Right lung (tissue), 5 donors: ENCODE results near the gene ZNF283. TPM values are rescaled to one million over a fixed set of nuclear protein-coding genes. Genes with fewer than 3 reads are reported as not detected.
"Not testable (repeated sequence)": the region's sequence is repeated elsewhere in the genome, so short reads cannot be mapped to it uniquely, and the experiment has no call there.

Experiments used
- DNase-seq, 2 donors: peaks; one replicate each; pipeline ENCODE4 v3.0.0-alpha.2; 2013
- polyA plus RNA-seq, 5 donors: library from polyadenylated mRNA; unstranded; fragments of 120-200 nt; gene quantifications; one replicate each; pipeline versions ENCODE4 v1.2.1 to v1.2.3, GENCODE V29; 2013; ENCODE audit warnings: inconsistent platforms in 1 of 5, low replicate concordance in 1 of 5; ENCODE audit not compliant: insufficient read length in 5 of 5, insufficient read depth in 1 of 5

ZNF283 gene
- polyA plus RNA-seq, 5 donors, result 10.0 to 24.2 (median 22.8) TPM

- DNase-seq, result no peak
Observed at GRCh38 chr19:43798546-43799409, 28.3 kb upstream of the ZNF283 start.

- DNase-seq, result no peak
Observed at GRCh38 chr19:43799502-43800142, 27.5 kb upstream of the ZNF283 start.

- DNase-seq, result no peak
Observed at GRCh38 chr19:43802216-43802951, 24.7 kb upstream of the ZNF283 start, which contains the start of gene LYPD5. LYPD5 (minus strand) TSS chr19:43802447; CDS start chr19:43802380, 67 bp downstream.

- DNase-seq, result no peak
Observed at GRCh38 chr19:43804432-43804831, 22.7 kb upstream of the ZNF283 start.

- DNase-seq, result not testable (repeated sequence)
Observed at GRCh38 chr19:43806401-43806800, 20.7 kb upstream of the ZNF283 start.

GRCh38 chr19:43806848-43807247, 20.3 kb upstream of the ZNF283 start:
- DNase-seq, result no peak

GRCh38 chr19:43807651-43808050, 19.5 kb upstream of the ZNF283 start:
- no peak for DNase-seq

- no peak for DNase-seq
Observed at GRCh38 chr19:43809762-43810696, 17.1 kb upstream of the ZNF283 start.

- no peak for DNase-seq
Observed at GRCh38 chr19:43811837-43812236, 15.3 kb upstream of the ZNF283 start.

- no peak for DNase-seq
Observed at GRCh38 chr19:43812259-43812658, 14.9 kb upstream of the ZNF283 start.

- DNase-seq, result no peak
Observed at GRCh38 chr19:43812688-43813087, 14.4 kb upstream of the ZNF283 start.

GRCh38 chr19:43814663-43815352, 12.3 kb upstream of the ZNF283 start:
- no peak for DNase-seq

GRCh38 chr19:43817454-43817853, 9.7 kb upstream of the ZNF283 start:
- DNase-seq, result not testable (repeated sequence)

- no peak for DNase-seq
Observed at GRCh38 chr19:43818500-43818899, 8.6 kb upstream of the ZNF283 start.

GRCh38 chr19:43820098-43820883, 6.8 kb upstream of the ZNF283 start:
- DNase-seq, result no peak

- no peak for DNase-seq
Observed at GRCh38 chr19:43820884-43821215, 6.3 kb upstream of the ZNF283 start.

- DNase-seq, result not testable (repeated sequence)
Observed at GRCh38 chr19:43823856-43824255, 3.3 kb upstream of the ZNF283 start.

- DNase-seq, result not testable (repeated sequence)
Observed at GRCh38 chr19:43824572-43824971, 2.5 kb upstream of the ZNF283 start.

GRCh38 chr19:43839139-43839538, 12.0 kb downstream of the ZNF283 start:
- DNase-seq, result no peak

- no peak for DNase-seq
Observed at GRCh38 chr19:43842007-43842406, 14.9 kb downstream of the ZNF283 start.
